Measurements from ENCODE around the gene STX2. TPM values are rescaled to one million over a fixed set of nuclear protein-coding genes. Genes with fewer than 3 reads are reported as not detected.

The STX2 gene
- total RNA-seq: 36.0 TPM

DNA sequence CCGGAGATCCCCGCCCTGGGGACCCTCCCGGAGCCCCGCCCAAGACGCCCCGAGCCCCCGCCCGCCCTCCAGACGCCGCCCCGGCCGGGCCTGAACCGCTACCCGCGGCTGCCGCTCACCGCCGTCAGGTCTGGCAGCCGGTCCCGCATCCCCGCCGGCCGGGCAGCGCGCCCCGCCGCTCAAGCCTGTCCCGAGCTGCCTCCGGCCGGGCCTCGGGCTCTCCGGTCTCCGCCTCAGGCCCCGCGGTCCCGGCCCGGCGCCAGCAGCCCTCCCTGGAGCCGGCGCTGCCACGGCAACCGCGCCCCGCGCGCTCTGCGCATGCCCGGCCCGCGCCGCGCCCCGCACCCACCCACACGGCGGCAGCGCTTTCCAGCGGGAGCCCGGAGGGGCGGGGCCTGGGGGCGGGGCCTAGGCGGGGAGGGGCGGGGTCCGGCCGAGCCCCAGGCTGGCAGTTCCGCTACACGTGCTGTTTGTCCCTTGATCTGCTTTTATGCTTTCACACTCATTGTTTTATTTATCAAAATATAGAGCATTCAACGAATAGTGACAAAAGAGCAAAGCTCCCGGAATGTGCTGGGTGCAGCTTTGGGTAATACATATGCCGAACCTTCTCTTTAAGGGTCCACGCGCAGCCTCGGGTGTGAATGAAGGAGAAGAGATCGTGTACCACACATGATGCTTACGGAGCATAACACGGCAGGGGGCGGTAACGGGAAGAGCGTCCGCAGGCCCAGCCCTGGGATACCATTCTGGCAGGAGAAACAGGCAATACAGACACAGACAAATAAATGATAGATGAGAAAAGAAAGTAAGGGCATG is at the start of gene STX2:
Gene STX2, minus strand, starts transcription at position 300 of the 819 bp plus-strand sequence. Its CDS starts 151 bp downstream, at position 149.

DNA sequence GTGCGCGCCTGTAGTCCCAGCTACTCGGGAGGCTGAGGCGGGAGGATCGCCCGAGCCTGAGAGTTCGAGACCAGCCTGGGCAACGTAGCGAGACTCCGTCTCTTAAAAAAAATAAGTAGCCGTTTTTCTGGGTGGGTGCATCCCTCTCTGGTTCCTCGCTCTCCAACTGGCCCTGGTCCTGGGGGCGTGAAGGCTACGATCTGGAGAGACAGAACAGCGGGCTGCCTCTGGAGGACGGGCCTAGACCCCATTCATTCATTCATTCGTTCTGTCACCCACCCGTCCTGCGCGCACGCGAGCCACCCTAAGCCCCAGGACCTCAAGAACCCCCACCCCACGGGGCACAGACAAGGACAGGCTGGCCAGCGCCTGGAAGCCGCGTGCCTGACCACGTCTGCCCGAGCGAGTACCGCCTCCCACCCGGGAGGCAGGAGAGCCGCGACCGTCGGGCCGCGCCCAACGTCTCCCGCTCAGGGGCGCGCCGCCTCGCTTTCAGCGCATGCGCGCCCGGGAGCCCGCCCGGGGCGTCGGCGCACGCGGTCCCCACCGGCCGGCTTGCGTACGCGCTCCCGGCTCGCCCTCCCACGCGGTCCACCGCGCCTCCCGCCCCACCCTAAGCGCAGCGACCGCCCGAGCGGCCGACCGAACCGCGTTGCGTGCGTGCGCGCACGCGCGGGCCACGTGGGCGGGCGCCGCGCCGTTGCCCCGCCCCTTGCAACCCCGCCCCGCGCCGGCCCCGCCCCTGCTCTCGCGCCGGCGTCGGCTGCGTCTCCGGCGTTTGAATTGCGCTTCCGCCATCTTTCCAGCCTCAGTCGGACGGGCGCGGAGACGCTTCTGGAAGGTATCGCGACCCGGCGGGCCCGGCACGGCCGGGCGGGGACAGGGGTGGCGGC is 32.5 kb upstream of the STX2 start, which contains the start of gene RAN:
Gene RAN, plus strand, starts transcription at position 781 of the 893 bp plus-strand sequence. CDS start 528 bp downstream, outside the sequence.

Small RNA genes lying within 50 kb of the gene (small RNA-seq; reads per million reads assigned to genes)
- not detected for gene RNU6-1077P (ENCODE audit: low replicate concordance)

Other genes with a start within 250 kb of the STX2 start
- gene RIMBP2, start 123.0 kb downstream of the STX2 start, total RNA-seq: 92.0 TPM
- gene RAN, start 32.8 kb upstream of the STX2 start, total RNA-seq: 298 TPM
- 4.1 TPM for gene ADGRD1, start 114.7 kb upstream of the STX2 start, total RNA-seq